Measurements from ENCODE around the gene CD320.

- TF ChIP-seq CTCF (IDR thresholded peaks at IDR 0.05; ENCODE audit: low read depth, low read length): no peak
- no peak for TF ChIP-seq POLR2A (IDR thresholded peaks at IDR 0.05; ENCODE audit: extremely low read depth, insufficient read length)
- no peak for TF ChIP-seq MYC (IDR thresholded peaks at IDR 0.05; ENCODE audit: low read depth, low read length)
- TF ChIP-seq MAX (IDR thresholded peaks at IDR 0.05; ENCODE audit: low read depth, low read length): no peak
Measured at GRCh38 chr19:8254286-8255001, 53.7 kb downstream of the CD320 start.
